NT2/D1 (cell line): ENCODE results near the gene MUC5AC.
"Not testable (repeated sequence)": the region's sequence is repeated elsewhere in the genome, so short reads cannot be mapped to it uniquely, and the experiment has no call there.

Experiments used
- DNase-seq: peaks from one replicate; pipeline ENCODE4 v3.0.0-alpha.2; 2011; ENCODE audit warnings: low read depth, low spot score
- H3K27me3 ChIP-seq: 2 replicates; pipeline ENCODE4 v1.6.0; 2011; ENCODE audit warnings: mild to moderate bottlenecking; ENCODE audit not compliant: insufficient read length, insufficient read depth
- H3K36me3 ChIP-seq: 2 replicates; pipeline ENCODE4 v1.6.1; 2011; ENCODE audit warnings: mild to moderate bottlenecking, low read length, mixed read lengths; ENCODE audit not compliant: insufficient read depth, insufficient read length
- H3K4me1 ChIP-seq: 2 replicates; pipeline ENCODE4 v1.5.1; 2011; ENCODE audit not compliant: insufficient read depth, insufficient read length
- H3K4me3 ChIP-seq: 2 replicates; pipeline ENCODE4 v1.5.1; 2011; ENCODE audit warnings: low read depth; ENCODE audit not compliant: insufficient read length
- H3K9ac ChIP-seq: 2 replicates; pipeline ENCODE4 v1.6.0; 2011; ENCODE audit warnings: low read depth; ENCODE audit not compliant: insufficient read length
- H3K9me3 ChIP-seq: 2 replicates; pipeline ENCODE4 v1.5.1; 2011; ENCODE audit warnings: mild to moderate bottlenecking, low read length; ENCODE audit not compliant: insufficient read depth
- SUZ12 ChIP-seq: IDR thresholded peaks from 2 replicates; pipeline ENCODE4 v1.6.1; 2011; ENCODE audit not compliant: insufficient read length, insufficient read depth; ENCODE audit errors: extremely low read depth
- YY1 ChIP-seq: IDR thresholded peaks from 2 replicates; pipeline ENCODE4 v1.6.1; 2011; ENCODE audit not compliant: insufficient read length, insufficient read depth
- ZNF274 ChIP-seq: IDR thresholded peaks from 2 replicates; pipeline ENCODE4 v1.6.1; 2011; ENCODE audit warnings: mild to moderate bottlenecking, low read depth, low read length

MUC5AC gene

GRCh38 chr11:1167751-1168231 is 10.0 kb downstream of the MUC5AC start:
- no peak overlapping the region for H3K9ac ChIP-seq
- H3K4me1 ChIP-seq, result no peaks in the 10 kb centered on the region
- peaks cover 9% of the 10 kb centered on the region for H3K27me3 ChIP-seq
- H3K4me3 ChIP-seq, result no peak overlapping the region
- no peaks in the 10 kb centered on the region; the same call in 1 of the 2 replicates for H3K9me3 ChIP-seq
- no peak for TF ChIP-seq YY1
- TF ChIP-seq ZNF274, result no peak
- no peak for TF ChIP-seq SUZ12
- no peak for DNase-seq
- no peaks in the 10 kb centered on the region for H3K36me3 ChIP-seq

- H3K9ac ChIP-seq, result no peak overlapping the region
- DNase-seq, result no peak
- TF ChIP-seq ZNF274 (no peak), YY1 (no peak), SUZ12 (no peak)
- no peaks in the 10 kb centered on the region for H3K36me3 ChIP-seq
- peaks cover 11% of the 10 kb centered on the region for H3K27me3 ChIP-seq
- no peaks in the 10 kb centered on the region for H3K4me1 ChIP-seq
- no peak overlapping the region for H3K4me3 ChIP-seq
- H3K9me3 ChIP-seq, result no peaks in the 10 kb centered on the region; the same call in 1 of the 2 replicates
Observed at GRCh38 chr11:1168256-1168655, 10.5 kb downstream of the MUC5AC start.

- no peaks in the 10 kb centered on the region for H3K4me1 ChIP-seq
- H3K9ac ChIP-seq, result no peak overlapping the region
- H3K4me3 ChIP-seq, result no peak overlapping the region
- TF ChIP-seq YY1 (no peak), ZNF274 (no peak), SUZ12 (no peak)
- H3K27me3 ChIP-seq, result peaks cover 11% of the 10 kb centered on the region
- no peak for DNase-seq
- H3K9me3 ChIP-seq, result no peaks in the 10 kb centered on the region; the same call in 1 of the 2 replicates
- no peaks in the 10 kb centered on the region for H3K36me3 ChIP-seq
Observed at GRCh38 chr11:1168721-1169161, 11.0 kb downstream of the MUC5AC start.

GRCh38 chr11:1171223-1171984 is 13.7 kb downstream of the MUC5AC start:
- TF ChIP-seq SUZ12 (no peak), YY1 (no peak), ZNF274 (no peak)
- Histone ChIP-seq H3K9me3 (no peaks in the 10 kb centered on the region; the same call in 1 of the 2 replicates), H3K4me3 (no peak overlapping the region), H3K27me3 (peaks cover 11% of the 10 kb centered on the region), H3K4me1 (peaks cover 4% of the 10 kb centered on the region), H3K36me3 (no peaks in the 10 kb centered on the region), H3K9ac (no peak overlapping the region)
- no peak for DNase-seq

GRCh38 chr11:1171985-1172728 is 14.4 kb downstream of the MUC5AC start:
- no peak for TF ChIP-seq ZNF274
- no peak for TF ChIP-seq YY1
- no peak for TF ChIP-seq SUZ12
- DNase-seq, result no peak
- no peak overlapping the region for H3K9ac ChIP-seq
- H3K36me3 ChIP-seq, result no peaks in the 10 kb centered on the region
- H3K9me3 ChIP-seq, result no peaks in the 10 kb centered on the region; the same call in 1 of the 2 replicates
- peaks cover 11% of the 10 kb centered on the region for H3K27me3 ChIP-seq
- H3K4me1 ChIP-seq, result peaks cover 4% of the 10 kb centered on the region
- no peak overlapping the region for H3K4me3 ChIP-seq

- no peak for DNase-seq
- Histone ChIP-seq H3K9me3 (no peaks in the 10 kb centered on the region; the same call in 1 of the 2 replicates), H3K4me1 (peaks cover 4% of the 10 kb centered on the region), H3K9ac (no peak overlapping the region), H3K27me3 (peaks cover 11% of the 10 kb centered on the region), H3K4me3 (no peak overlapping the region), H3K36me3 (no peaks in the 10 kb centered on the region)
- TF ChIP-seq SUZ12 (no peak), ZNF274 (no peak), YY1 (no peak)
Observed at GRCh38 chr11:1172729-1173117, 15.0 kb downstream of the MUC5AC start.

GRCh38 chr11:1173396-1173795 is 15.6 kb downstream of the MUC5AC start:
- peaks cover 11% of the 10 kb centered on the region for H3K27me3 ChIP-seq
- not testable (repeated sequence) for H3K9ac ChIP-seq, H3K9me3 ChIP-seq, H3K4me3 ChIP-seq, H3K36me3 ChIP-seq, H3K4me1 ChIP-seq, DNase-seq
